Ishikawa (cell line): ENCODE results near the gene TMEM181.

Experiments used
- CEBPB ChIP-seq: IDR thresholded peaks from 2 replicates; pipeline ENCODE4 v1.6.1; 2012
- CREB1 ChIP-seq: IDR thresholded peaks from 2 replicates; pipeline ENCODE4 v1.6.1; 2012; ENCODE audit warnings: low read depth
- EGR1 ChIP-seq: IDR thresholded peaks from 2 replicates; pipeline ENCODE4 v1.6.1; 2012
- EP300 ChIP-seq: IDR thresholded peaks from 2 replicates; pipeline ENCODE4 v1.6.1; 2012; ENCODE audit warnings: borderline replicate concordance
- FOXM1 ChIP-seq: IDR thresholded peaks from 2 replicates; pipeline ENCODE4 v1.6.1; 2012; ENCODE audit warnings: low read depth, borderline replicate concordance
- MAX ChIP-seq: IDR thresholded peaks from 2 replicates; pipeline ENCODE4 v1.6.1; 2012
- NFIC ChIP-seq: IDR thresholded peaks from 2 replicates; pipeline ENCODE4 v1.6.1; 2012
- RAD21 ChIP-seq: IDR thresholded peaks from 2 replicates; pipeline ENCODE4 v1.6.1; 2012; ENCODE audit warnings: low read depth
- TAF1 ChIP-seq: IDR thresholded peaks from 2 replicates; pipeline ENCODE4 v1.6.1; 2012; ENCODE audit warnings: low read depth, mild to moderate bottlenecking
- TCF12 ChIP-seq: IDR thresholded peaks from 2 replicates; pipeline ENCODE4 v1.6.1; 2012; ENCODE audit warnings: low read depth
- TEAD4 ChIP-seq: IDR thresholded peaks from 2 replicates; pipeline ENCODE4 v1.6.1; 2012
- YY1 ChIP-seq: IDR thresholded peaks from 2 replicates; pipeline ENCODE4 v1.6.1; 2012; ENCODE audit warnings: low read depth
- ZBTB7A ChIP-seq: IDR thresholded peaks from 2 replicates; pipeline ENCODE4 v1.6.1; 2012; ENCODE audit warnings: low read depth
- TF ChIP-seq, protein P1 (sequence below): IDR thresholded peaks from 2 replicates; pipeline ENCODE4 v1.6.1; 2012; ENCODE audit warnings: low read depth, mild to moderate bottlenecking
- TF ChIP-seq, protein P2 (sequence below): IDR thresholded peaks from 2 replicates; pipeline ENCODE4 v1.6.1; 2012

The TMEM181 gene

GRCh38 chr6:158638324-158638854 is 78.5 kb downstream of the TMEM181 start:
- no peak for TF ChIP-seq MAX
- no peak for TF ChIP-seq EGR1
- no peak for TF ChIP-seq TEAD4
- TF ChIP-seq, protein P1, sequence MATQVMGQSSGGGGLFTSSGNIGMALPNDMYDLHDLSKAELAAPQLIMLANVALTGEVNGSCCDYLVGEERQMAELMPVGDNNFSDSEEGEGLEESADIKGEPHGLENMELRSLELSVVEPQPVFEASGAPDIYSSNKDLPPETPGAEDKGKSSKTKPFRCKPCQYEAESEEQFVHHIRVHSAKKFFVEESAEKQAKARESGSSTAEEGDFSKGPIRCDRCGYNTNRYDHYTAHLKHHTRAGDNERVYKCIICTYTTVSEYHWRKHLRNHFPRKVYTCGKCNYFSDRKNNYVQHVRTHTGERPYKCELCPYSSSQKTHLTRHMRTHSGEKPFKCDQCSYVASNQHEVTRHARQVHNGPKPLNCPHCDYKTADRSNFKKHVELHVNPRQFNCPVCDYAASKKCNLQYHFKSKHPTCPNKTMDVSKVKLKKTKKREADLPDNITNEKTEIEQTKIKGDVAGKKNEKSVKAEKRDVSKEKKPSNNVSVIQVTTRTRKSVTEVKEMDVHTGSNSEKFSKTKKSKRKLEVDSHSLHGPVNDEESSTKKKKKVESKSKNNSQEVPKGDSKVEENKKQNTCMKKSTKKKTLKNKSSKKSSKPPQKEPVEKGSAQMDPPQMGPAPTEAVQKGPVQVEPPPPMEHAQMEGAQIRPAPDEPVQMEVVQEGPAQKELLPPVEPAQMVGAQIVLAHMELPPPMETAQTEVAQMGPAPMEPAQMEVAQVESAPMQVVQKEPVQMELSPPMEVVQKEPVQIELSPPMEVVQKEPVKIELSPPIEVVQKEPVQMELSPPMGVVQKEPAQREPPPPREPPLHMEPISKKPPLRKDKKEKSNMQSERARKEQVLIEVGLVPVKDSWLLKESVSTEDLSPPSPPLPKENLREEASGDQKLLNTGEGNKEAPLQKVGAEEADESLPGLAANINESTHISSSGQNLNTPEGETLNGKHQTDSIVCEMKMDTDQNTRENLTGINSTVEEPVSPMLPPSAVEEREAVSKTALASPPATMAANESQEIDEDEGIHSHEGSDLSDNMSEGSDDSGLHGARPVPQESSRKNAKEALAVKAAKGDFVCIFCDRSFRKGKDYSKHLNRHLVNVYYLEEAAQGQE: no peak
- no peak for TF ChIP-seq RAD21
- TF ChIP-seq ZBTB7A: no peak
- TF ChIP-seq YY1: no peak
- TF ChIP-seq FOXM1: no peak
- TF ChIP-seq NFIC: no peak
- no peak for TF ChIP-seq TCF12
- TF ChIP-seq, protein P2, sequence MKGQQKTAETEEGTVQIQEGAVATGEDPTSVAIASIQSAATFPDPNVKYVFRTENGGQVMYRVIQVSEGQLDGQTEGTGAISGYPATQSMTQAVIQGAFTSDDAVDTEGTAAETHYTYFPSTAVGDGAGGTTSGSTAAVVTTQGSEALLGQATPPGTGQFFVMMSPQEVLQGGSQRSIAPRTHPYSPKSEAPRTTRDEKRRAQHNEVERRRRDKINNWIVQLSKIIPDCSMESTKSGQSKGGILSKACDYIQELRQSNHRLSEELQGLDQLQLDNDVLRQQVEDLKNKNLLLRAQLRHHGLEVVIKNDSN: no peak
- TF ChIP-seq CEBPB: no peak
- TF ChIP-seq EP300: no peak
- no peak for TF ChIP-seq TAF1
- TF ChIP-seq CREB1: no peak

- TF ChIP-seq, protein P1: no peak
- TF ChIP-seq ZBTB7A (no peak), CEBPB (no peak), YY1 (no peak), EP300 (no peak), TAF1 (no peak), NFIC (no peak), TEAD4 (no peak), EGR1 (no peak), FOXM1 (no peak), MAX (no peak), CREB1 (no peak), TCF12 (no peak), RAD21 (no peak)
- TF ChIP-seq, protein P2: no peak
Observed at GRCh38 chr6:158639056-158639455, 79.2 kb downstream of the TMEM181 start.

DNA sequence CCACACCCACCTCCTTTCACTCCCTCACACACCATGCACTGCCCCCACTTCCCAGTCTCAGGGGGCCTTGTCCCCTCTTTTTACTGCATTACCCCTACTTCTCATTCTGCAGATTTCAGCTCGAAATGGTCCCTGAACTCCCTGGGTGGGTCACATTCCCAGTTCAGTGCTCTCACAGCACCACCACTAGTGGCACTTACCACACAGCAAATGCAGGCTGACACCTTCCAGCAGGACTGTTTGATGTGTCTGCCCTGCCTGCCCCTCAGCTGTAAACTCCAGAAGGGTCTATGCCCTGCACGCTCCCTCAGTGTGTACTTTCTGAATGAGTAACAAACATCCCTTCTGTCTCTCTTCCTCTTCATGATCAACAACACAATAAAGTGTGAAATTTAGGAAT is 80.6 kb downstream of the TMEM181 start:
- TF ChIP-seq TEAD4: no peak
- TF ChIP-seq MAX: no peak
- TF ChIP-seq, protein P1: no peak
- TF ChIP-seq ZBTB7A: no peak
- no peak for TF ChIP-seq CREB1
- no peak for TF ChIP-seq TCF12
- TF ChIP-seq, protein P2: no peak
- TF ChIP-seq YY1: no peak
- no peak for TF ChIP-seq NFIC
- TF ChIP-seq TAF1: no peak
- no peak for TF ChIP-seq EGR1
- TF ChIP-seq EP300: no peak
- TF ChIP-seq CEBPB: no peak
- no peak for TF ChIP-seq RAD21

- TF ChIP-seq CREB1 (no peak), CEBPB (no peak)
- TF ChIP-seq, protein P2: no peak
Observed at GRCh38 chr6:158642097-158642601, 82.3 kb downstream of the TMEM181 start.
